H1 (cell line): ENCODE results near the gene CHPF2. TPM values are rescaled to one million over a fixed set of nuclear protein-coding genes. Genes with fewer than 3 reads are reported as not detected.

Experiments used
- ATF3 ChIP-seq: IDR thresholded peaks from 2 replicates; pipeline ENCODE4 v1.6.1; 2011; ENCODE audit warnings: low read depth, mild to moderate bottlenecking, low read length; ENCODE audit not compliant: insufficient read depth
- MAX ChIP-seq: IDR thresholded peaks from 2 replicates; pipeline ENCODE4 v1.6.1; 2012; ENCODE audit warnings: inconsistent platforms
- RFX5 ChIP-seq: IDR thresholded peaks from 2 replicates; pipeline ENCODE4 v1.6.1; 2011; ENCODE audit warnings: low read depth, low read length, improper control_type of control experiment, borderline replicate concordance
- USF2 ChIP-seq: IDR thresholded peaks from 2 replicates; pipeline ENCODE4 v1.6.1; 2011; ENCODE audit warnings: low read length, improper control_type of control experiment
- polyA plus RNA-seq, 7 experiments: library from polyadenylated mRNA; depleted of rRNA in 3 of 7; stranded (reverse) in 5 of 7; unstranded in 2 of 7; fragments of >200 nt in 5 of 7; fragments of 200-250 nt in 2 of 7; gene quantifications; 1 replicate in 5 of 7; 2 replicates in 1 of 7; 4 replicates in 1 of 7; pipeline versions ENCODE4 v1.2.1 to v1.2.3, GENCODE V29; 2011 to 2013; ENCODE audit warnings: missing spikeins in 2 of 7, mixed read lengths in 2 of 7
- total RNA-seq: library from RNA; stranded (reverse); fragmentation: NEBNext Ultra II Directional; extraction: Animal tissue kit (Norgen Biotek cat#: 25700); gene quantifications from 2 replicates; pipeline ENCODE4 v1.2.1, GENCODE V29; 2021

Gene CHPF2
- total and polyA plus RNA-seq, 2 of the 8 experiments (the other 6 are each of a cell fraction or from before 2014, with no cell fraction given): 14.4 to 20.6 TPM

- TF ChIP-seq USF2: no peak
- no peak for TF ChIP-seq RFX5
- no peak for TF ChIP-seq ATF3
- no peak for TF ChIP-seq MAX
These were observed 24.2 kb downstream of the CHPF2 start (continued) for GRCh38 chr7:151256410-151257045.
